OCI-LY1 (cell line): ENCODE measurements around the gene TMCC2.

Experiments used
- H2AFZ ChIP-seq: fragments of 200-600 bp; sonication (generic), shearing (Covaris generic); 2 replicates; pipeline ENCODE4 v1.6.0; 2014; ENCODE audit warnings: antibody characterized with exemption, mild to moderate bottlenecking, low read length
- H3F3A ChIP-seq: fragments of 200-600 bp; sonication (generic), shearing (Covaris generic); 2 replicates; pipeline ENCODE4 v1.6.0; 2014; ENCODE audit warnings: mild to moderate bottlenecking, antibody characterized with exemption, low read length, moderate library complexity; ENCODE audit not compliant: insufficient read depth
- H3K27ac ChIP-seq: fragments of 200-600 bp; sonication (generic); 2 replicates; pipeline ENCODE4 v1.5.1; 2014; ENCODE audit warnings: low read length, mixed run types, mild to moderate bottlenecking, low read depth; ENCODE audit not compliant: poor library complexity, severe bottlenecking
- H3K27me3 ChIP-seq: fragments of 200-600 bp; sonication (generic); 2 replicates; pipeline ENCODE4 v1.6.0; 2014; ENCODE audit warnings: antibody characterized with exemption, mild to moderate bottlenecking, low read length, moderate library complexity; ENCODE audit not compliant: insufficient read depth
- H3K36me3 ChIP-seq: fragments of 200-600 bp; sonication (generic); 2 replicates; pipeline ENCODE4 v1.6.1; 2014; ENCODE audit warnings: mild to moderate bottlenecking, antibody characterized with exemption, low read length, moderate library complexity, mixed read lengths; ENCODE audit not compliant: insufficient read depth
- H3K4me1 ChIP-seq: fragments of 200-600 bp; sonication (generic); 2 replicates; pipeline ENCODE4 v1.5.1; 2014; ENCODE audit warnings: mild to moderate bottlenecking, low read length, moderate library complexity; ENCODE audit not compliant: insufficient read depth, severe bottlenecking
- H3K4me2 ChIP-seq: fragments of 200-600 bp; sonication (generic), shearing (Covaris generic); 2 replicates; pipeline ENCODE4 v1.6.1; 2014; ENCODE audit warnings: low read length
- H3K4me3 ChIP-seq: fragments of 200-600 bp; sonication (generic); 2 replicates; pipeline ENCODE4 v1.5.1; 2014; ENCODE audit warnings: low read length, low read depth, mild to moderate bottlenecking, mixed read lengths; ENCODE audit not compliant: poor library complexity, severe bottlenecking
- H3K79me2 ChIP-seq: fragments of 200-600 bp; shearing (Covaris generic); 2 replicates; pipeline ENCODE4 v1.6.1; 2016; ENCODE audit warnings: mixed run types, low read length, mixed read lengths; ENCODE audit not compliant: insufficient read depth
- H3K9ac ChIP-seq: fragments of 200-600 bp; sonication (generic), shearing (Covaris generic); 2 replicates; pipeline ENCODE4 v1.6.1; 2014; ENCODE audit warnings: mild to moderate bottlenecking, low read length, mixed read lengths
- H3K9me2 ChIP-seq: fragments of 200-600 bp; sonication (generic), shearing (Covaris generic); 2 replicates; pipeline ENCODE4 v1.6.1; 2014; ENCODE audit warnings: low read depth, mild to moderate bottlenecking, low read length, mixed read lengths
- H3K9me3 ChIP-seq: fragments of 200-600 bp; shearing (Covaris generic); 2 replicates; pipeline ENCODE4 v1.6.1; 2014; ENCODE audit warnings: low read length, mixed read lengths
- H4K20me1 ChIP-seq: fragments of 200-600 bp; sonication (generic), shearing (Covaris generic); 2 replicates; pipeline ENCODE4 v1.6.0; 2016; ENCODE audit warnings: mild to moderate bottlenecking, low read length; ENCODE audit not compliant: insufficient read depth
- CTCF ChIP-seq: fragments of 200-600 bp; sonication (generic), shearing (Covaris generic); IDR thresholded peaks from 2 replicates; pipeline ENCODE4 v1.5.1; 2017; ENCODE audit warnings: mild to moderate bottlenecking, antibody characterized with exemption, low read length, moderate library complexity, mixed read lengths
- EZH2 ChIP-seq: fragments of 200-600 bp; sonication (generic), shearing (Covaris generic); IDR thresholded peaks from 2 replicates; pipeline ENCODE4 v1.8.0; 2017; ENCODE audit warnings: borderline replicate concordance, mixed run types, mild to moderate bottlenecking, antibody characterized with exemption, low read length, moderate library complexity, mixed read lengths

TMCC2 gene

GRCh38 chr1:205319081-205320018, 91.6 kb downstream of the TMCC2 start:
- no peaks in the 10 kb centered on the region for H3F3A ChIP-seq
- no peaks in the 10 kb centered on the region for H4K20me1 ChIP-seq
- peaks cover 29% of the 10 kb centered on the region; the same call in 1 of the 2 replicates for H3K36me3 ChIP-seq
- H3K9me3 ChIP-seq = no peaks in the 10 kb centered on the region
- peaks cover 61% of the 10 kb centered on the region for H3K4me1 ChIP-seq
- TF ChIP-seq CTCF = no peak
- no peak for TF ChIP-seq EZH2
- no peak overlapping the region for H2AFZ ChIP-seq
- H3K4me2 ChIP-seq = peak overlapping the region; percentile 68
- peaks cover 65% of the 10 kb centered on the region for H3K79me2 ChIP-seq
- H3K27me3 ChIP-seq = no peaks in the 10 kb centered on the region
- peak overlapping the region; percentile 95 for H3K4me3 ChIP-seq
- H3K9me2 ChIP-seq = no peaks in the 10 kb centered on the region
- peak overlapping the region; percentile 32; the same call in 1 of the 2 replicates for H3K9ac ChIP-seq
- peak overlapping the region; percentile 82 for H3K27ac ChIP-seq

- Histone ChIP-seq H3K4me1 (peaks cover 48% of the 10 kb centered on the region), H3K9ac (peak within 1 kb of the TSS; percentile 92), H3K27ac (peak within 1 kb of the TSS; percentile 82), H4K20me1 (no peaks in the 10 kb centered on the region), H3K27me3 (no peaks in the 10 kb centered on the region), H3K36me3 (peaks cover 25% of the 10 kb centered on the region; the same call in 1 of the 2 replicates), H3K79me2 (peaks cover 45% of the 10 kb centered on the region), H3K9me2 (no peaks in the 10 kb centered on the region), H3K4me2 (peak within 1 kb of the TSS; percentile 76), H2AFZ (no peak within 1 kb of the TSS), H3K9me3 (no peaks in the 10 kb centered on the region), H3K4me3 (peak within 1 kb of the TSS; percentile 95), H3F3A (no peaks in the 10 kb centered on the region)
- TF ChIP-seq CTCF = peak; percentile 33; the same call in 1 of the 2 replicates
- no peak for TF ChIP-seq EZH2
Observed at GRCh38 chr1:205321162-205321958, 93.6 kb downstream of the TMCC2 start, which contains the start of gene NUAK2. NUAK2 (minus strand) TSS chr1:205321745; CDS start chr1:205321628, 117 bp downstream.

GRCh38 chr1:205321959-205322283, 94.2 kb downstream of the TMCC2 start:
- no peak for TF ChIP-seq CTCF
- H3K4me2 ChIP-seq = peak overlapping the region; percentile 76
- H2AFZ ChIP-seq = no peak overlapping the region
- peaks cover 40% of the 10 kb centered on the region for H3K79me2 ChIP-seq
- H3K27ac ChIP-seq = no peak overlapping the region
- peak overlapping the region; percentile 6; the same call in 1 of the 2 replicates for H3K9ac ChIP-seq
- peaks cover 42% of the 10 kb centered on the region for H3K4me1 ChIP-seq
- H4K20me1 ChIP-seq = no peaks in the 10 kb centered on the region
- no peaks in the 10 kb centered on the region for H3K27me3 ChIP-seq
- no peaks in the 10 kb centered on the region for H3K9me2 ChIP-seq
- peaks cover 24% of the 10 kb centered on the region; the same call in 1 of the 2 replicates for H3K36me3 ChIP-seq
- no peaks in the 10 kb centered on the region for H3K9me3 ChIP-seq
- no peaks in the 10 kb centered on the region for H3F3A ChIP-seq
- H3K4me3 ChIP-seq = peak overlapping the region; percentile 95
